Liver (tissue), 9 donors: ENCODE measurements around the gene ATP7B. TPM values are rescaled to one million over a fixed set of nuclear protein-coding genes. Genes with fewer than 3 reads are reported as not detected.

Source experiments
- DNase-seq: peaks from one replicate; pipeline ENCODE4 v3.0.0-alpha.2; 2017; ENCODE audit warnings: low spot score
- H3K27ac ChIP-seq, 2 donors: one replicate each; pipeline ENCODE4 v1.7.0; 2013; ENCODE audit warnings: inconsistent platforms in 2 of 2, low read length in 2 of 2, control low read depth in 1 of 2, low read depth in 1 of 2, mild to moderate bottlenecking in 1 of 2
- H3K27me3 ChIP-seq, 4 donors: one replicate each; pipeline versions ENCODE4 v1.6.1 to v1.7.0; 2013; ENCODE audit warnings: low read length in 3 of 4, inconsistent platforms in 1 of 4, mild to moderate bottlenecking in 1 of 4, moderate library complexity in 1 of 4; ENCODE audit not compliant: control insufficient read depth in 4 of 4, insufficient read depth in 4 of 4
- H3K36me3 ChIP-seq, 4 donors: one replicate each; pipeline versions ENCODE4 v1.6.1 to v1.7.0; 2013; ENCODE audit warnings: low read length in 3 of 4, mild to moderate bottlenecking in 3 of 4, low read depth in 1 of 4, moderate library complexity in 1 of 4; ENCODE audit not compliant: control insufficient read depth in 4 of 4, insufficient read depth in 3 of 4
- H3K4me1 ChIP-seq, 4 donors: one replicate each; pipeline versions ENCODE4 v1.6.1 to v1.7.0; 2013; ENCODE audit warnings: low read length in 3 of 4, mild to moderate bottlenecking in 3 of 4, moderate library complexity in 1 of 4; ENCODE audit not compliant: control insufficient read depth in 4 of 4, insufficient read depth in 4 of 4
- H3K4me3 ChIP-seq, 3 donors: one replicate each; pipeline versions ENCODE4 v1.6.1 to v1.7.0; 2013; ENCODE audit warnings: low read length in 3 of 3, control low read depth in 1 of 3, low read depth in 1 of 3, mild to moderate bottlenecking in 1 of 3
- H3K9ac ChIP-seq, 2 donors: one replicate each; pipeline ENCODE4 v1.7.0; 2013; ENCODE audit warnings: low read length in 2 of 2, mild to moderate bottlenecking in 2 of 2, moderate library complexity in 2 of 2, control low read depth in 1 of 2, low read depth in 1 of 2
- H3K9me3 ChIP-seq, 4 donors: one replicate each; pipeline versions ENCODE4 v1.6.1 to v1.7.0; 2013; ENCODE audit warnings: low read length in 3 of 4; ENCODE audit not compliant: control insufficient read depth in 4 of 4
- EGR1 ChIP-seq, 2 donors: IDR thresholded peaks; 2 replicates each; pipeline ENCODE4 v1.6.1; 2016 to 2018; ENCODE audit warnings: antibody characterized with exemption in 2 of 2, low read depth in 2 of 2
- FOXA2 ChIP-seq: IDR thresholded peaks from 2 replicates; pipeline ENCODE4 v1.6.1; 2016; ENCODE audit warnings: antibody characterized with exemption
- GABPA ChIP-seq, 2 donors: IDR thresholded peaks in 1 of 2; conservative IDR thresholded peaks in 1 of 2; 2 replicates each; pipeline ENCODE4 v1.6.1; 2016; ENCODE audit warnings: antibody characterized with exemption in 2 of 2, mild to moderate bottlenecking in 1 of 2, moderate library complexity in 1 of 2
- HNF4G ChIP-seq: IDR thresholded peaks from 2 replicates; pipeline ENCODE4 v1.6.1; 2016; ENCODE audit warnings: antibody characterized with exemption
- JUND ChIP-seq, 2 donors: IDR thresholded peaks; 2 replicates each; pipeline ENCODE4 v1.6.1; 2016; ENCODE audit warnings: antibody characterized with exemption in 2 of 2
- NR2F2 ChIP-seq: IDR thresholded peaks from 2 replicates; pipeline ENCODE4 v1.6.1; 2016; ENCODE audit warnings: antibody characterized with exemption
- RAD21 ChIP-seq, 2 donors: IDR thresholded peaks; 2 replicates each; pipeline ENCODE4 v1.6.1; 2016; ENCODE audit warnings: antibody characterized with exemption in 2 of 2, mild to moderate bottlenecking in 2 of 2
- REST ChIP-seq: IDR thresholded peaks from 2 replicates; pipeline ENCODE4 v1.6.1; 2016; ENCODE audit warnings: antibody characterized with exemption, mild to moderate bottlenecking
- WGBS: extraction: QIAGEN DNeasy Blood & Tissue Kit; methylation state at CpG from one replicate; pipeline ENCODE4 v1.1.7; 2013; 5-methylcytosine and 5-hydroxymethylcytosine counted together
- polyA plus RNA-seq, 2 donors: library from polyadenylated mRNA; stranded (reverse) in 1 of 2; unstranded in 1 of 2; fragments of 200-250 nt in 1 of 2; fragments of >200 nt in 1 of 2; fragmentation: Nextera tagmentation in 1 of 2; extraction: Ambion mirVana in 1 of 2; gene quantifications; one replicate each; pipeline versions ENCODE4 v1.2.1 to v1.2.3, GENCODE V29; 2013 to 2015
- total RNA-seq, 2 donors: library from RNA; depleted of rRNA; stranded (reverse); fragments of >200 nt; gene quantifications; one replicate each; pipeline ENCODE4 v1.2.3, GENCODE V29; 2014
- TF ChIP-seq, protein P1 (sequence below): fragments of 150-350 bp; IDR thresholded peaks from 2 replicates; pipeline ENCODE4 v1.5.1; 2017; ENCODE audit warnings: improper control_type of control experiment, low read depth, low read length; ENCODE audit not compliant: missing input control
- donor health status: healthy.
- donor health status: healthy.
- donor health status: healthy.
- donor health status: healthy.
- donor health status: healthy.

ATP7B gene
- total and polyA plus RNA-seq, 4 donors = 8.0 to 37.7 (median 22.1) TPM

GRCh38 chr13:51946163-51946669 lies 65.0 kb downstream of the ATP7B start:
- 93% methylated on average over 15 of the region's 15 CpGs for WGBS
- H3K4me1 ChIP-seq = no peaks in the 10 kb centered on the region
- no peak overlapping the region for H3K4me3 ChIP-seq
- no peaks in the 10 kb centered on the region for H3K9me3 ChIP-seq
- H3K36me3 ChIP-seq = peaks cover 4 to 36% (median 19%) of the 10 kb centered on the region in 4 donors
- no peak overlapping the region for H3K27ac ChIP-seq
- H3K9ac ChIP-seq = no peak overlapping the region
- no peaks in the 10 kb centered on the region for H3K27me3 ChIP-seq
- no peak for TF ChIP-seq FOXA2
- no peak for TF ChIP-seq NR2F2
- TF ChIP-seq RAD21 (IDR thresholded peaks at IDR 0.05) = no peak
- no peak for TF ChIP-seq HNF4G
- TF ChIP-seq, protein P1, sequence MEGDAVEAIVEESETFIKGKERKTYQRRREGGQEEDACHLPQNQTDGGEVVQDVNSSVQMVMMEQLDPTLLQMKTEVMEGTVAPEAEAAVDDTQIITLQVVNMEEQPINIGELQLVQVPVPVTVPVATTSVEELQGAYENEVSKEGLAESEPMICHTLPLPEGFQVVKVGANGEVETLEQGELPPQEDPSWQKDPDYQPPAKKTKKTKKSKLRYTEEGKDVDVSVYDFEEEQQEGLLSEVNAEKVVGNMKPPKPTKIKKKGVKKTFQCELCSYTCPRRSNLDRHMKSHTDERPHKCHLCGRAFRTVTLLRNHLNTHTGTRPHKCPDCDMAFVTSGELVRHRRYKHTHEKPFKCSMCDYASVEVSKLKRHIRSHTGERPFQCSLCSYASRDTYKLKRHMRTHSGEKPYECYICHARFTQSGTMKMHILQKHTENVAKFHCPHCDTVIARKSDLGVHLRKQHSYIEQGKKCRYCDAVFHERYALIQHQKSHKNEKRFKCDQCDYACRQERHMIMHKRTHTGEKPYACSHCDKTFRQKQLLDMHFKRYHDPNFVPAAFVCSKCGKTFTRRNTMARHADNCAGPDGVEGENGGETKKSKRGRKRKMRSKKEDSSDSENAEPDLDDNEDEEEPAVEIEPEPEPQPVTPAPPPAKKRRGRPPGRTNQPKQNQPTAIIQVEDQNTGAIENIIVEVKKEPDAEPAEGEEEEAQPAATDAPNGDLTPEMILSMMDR = no peak
- no peak for TF ChIP-seq JUND (IDR thresholded peaks at IDR 0.05)
- DNase-seq = no peak

DNA sequence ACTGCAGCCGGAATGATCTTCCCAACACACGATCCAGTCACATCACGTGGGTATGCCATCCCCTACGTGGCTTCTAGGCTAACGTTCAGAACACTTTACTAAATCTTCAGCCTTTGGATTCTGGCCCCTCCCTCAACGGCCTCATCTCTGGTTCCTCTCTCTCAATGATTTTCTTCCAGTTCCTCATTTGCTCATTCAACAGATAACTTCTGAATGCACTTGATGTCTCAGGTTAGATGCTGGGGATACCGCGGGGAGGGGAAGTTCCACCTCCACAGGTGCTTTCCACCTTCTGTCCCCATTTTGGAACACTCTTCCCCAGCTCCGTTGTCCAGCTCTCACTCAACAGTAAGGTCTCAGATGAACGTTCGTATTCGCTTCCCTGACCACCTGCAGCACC lies 66.1 kb downstream of the ATP7B start:
- Histone ChIP-seq H3K36me3 (peaks cover 3 to 31% (median 18%) of the 10 kb centered on the region in 4 donors), H3K4me1 (no peaks in the 10 kb centered on the region), H3K4me3 (no peak overlapping the region), H3K27me3 (no peaks in the 10 kb centered on the region), H3K27ac (no peak overlapping the region), H3K9me3 (no peaks in the 10 kb centered on the region), H3K9ac (no peak overlapping the region)
- TF ChIP-seq JUND (IDR thresholded peaks at IDR 0.05) (no peak), GABPA (IDR thresholded peaks at IDR 0.05 in 1 of 2, conservative IDR thresholded peaks at IDR 0.05 in 1 of 2) (no peak), REST (no peak), EGR1 (IDR thresholded peaks at IDR 0.05; ENCODE audit: low read depth in 2 of 2) (no peak), HNF4G (no peak)
- 85% methylated on average over 12 of the region's 12 CpGs for WGBS
- DNase-seq = no peak

GRCh38 chr13:51944428-51944827 lies 66.8 kb downstream of the ATP7B start:
- no peaks in the 10 kb centered on the region for H3K27me3 ChIP-seq
- H3K9me3 ChIP-seq = no peaks in the 10 kb centered on the region
- no peak for TF ChIP-seq REST
- H3K27ac ChIP-seq = no peak overlapping the region
- H3K9ac ChIP-seq = no peak overlapping the region
- H3K4me3 ChIP-seq = no peak overlapping the region
- no peaks in the 10 kb centered on the region for H3K4me1 ChIP-seq
- 86% methylated on average over 4 of the region's 4 CpGs for WGBS
- DNase-seq = no peak
- peaks cover 0 to 27% (median 15%) of the 10 kb centered on the region in 4 donors for H3K36me3 ChIP-seq
